CD4-positive, alpha-beta T cell treated with Interleukin-15 for 4 hours (primary cell): ENCODE data around the gene LGI4.
"Not testable (repeated sequence)": the region's sequence is repeated elsewhere in the genome, so short reads cannot be mapped to it uniquely, and the experiment has no call there.

Experiments used
- DNase-seq: peaks from one replicate; pipeline ENCODE4 v3.0.0-alpha.2; 2020; ENCODE audit warnings: low spot score

The LGI4 gene

DNA sequence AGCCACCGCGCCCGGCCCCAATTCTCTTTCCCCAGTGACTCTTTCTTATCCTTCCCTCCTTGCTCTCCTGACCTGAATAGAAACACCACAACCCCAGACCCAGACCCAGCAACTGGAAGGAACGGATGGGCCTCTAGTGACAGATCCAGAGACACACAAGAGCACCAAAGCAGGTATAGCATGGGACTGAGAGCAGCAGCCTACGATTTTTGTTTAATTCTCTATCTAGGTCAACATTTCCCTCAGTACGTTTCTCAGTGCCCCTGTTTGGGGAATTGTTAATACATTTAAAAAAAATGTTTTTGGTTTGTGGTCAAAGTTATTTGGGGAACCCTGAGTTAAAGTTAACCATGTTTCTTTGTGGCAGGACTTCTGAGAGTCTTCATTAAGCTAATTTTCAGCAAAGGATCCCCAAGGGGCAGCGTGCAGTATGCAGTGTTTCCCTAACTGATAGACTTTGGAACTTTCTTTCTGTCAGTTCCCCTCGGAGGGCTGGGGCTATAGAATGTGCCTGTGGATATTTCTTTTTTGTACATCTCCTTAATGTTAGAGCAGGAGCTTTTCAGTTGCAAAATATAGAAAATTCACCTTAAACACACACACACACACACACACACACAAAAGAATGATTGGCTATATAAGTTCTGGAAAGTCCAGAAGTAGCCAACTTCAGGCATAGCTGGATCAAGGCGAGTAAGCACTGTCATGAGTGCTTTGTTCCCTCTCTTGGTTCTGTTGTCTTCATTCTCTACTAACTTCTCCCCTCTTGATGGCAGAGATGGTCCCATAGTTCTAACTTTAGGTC lies 26.0 kb upstream of the LGI4 start:
- DNase-seq = no peak

- no peak for DNase-seq
Observed at GRCh38 chr19:35159606-35160005, 24.7 kb upstream of the LGI4 start.

DNA sequence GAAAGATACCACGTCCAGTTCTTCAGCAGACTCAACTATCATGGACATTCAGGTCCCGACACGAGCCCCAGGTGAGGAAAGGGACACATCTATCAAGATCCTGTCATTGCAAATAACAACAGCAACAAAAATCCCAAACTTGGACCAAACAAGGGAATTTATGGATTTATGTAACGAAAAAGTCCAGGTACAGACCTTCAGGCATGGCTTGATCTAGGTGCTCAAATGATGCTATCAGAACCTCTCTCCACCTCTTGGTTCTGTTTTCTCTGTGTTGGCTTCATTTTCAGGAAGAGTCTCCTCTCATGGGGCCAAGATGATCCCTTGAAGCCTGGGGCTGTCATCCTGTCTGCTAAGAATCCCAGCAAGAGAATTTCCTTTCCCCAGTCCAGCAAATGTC lies 22.6 kb upstream of the LGI4 start:
- no peak for DNase-seq

GRCh38 chr19:35156673-35157014 lies 21.8 kb upstream of the LGI4 start:
- DNase-seq = no peak

DNA sequence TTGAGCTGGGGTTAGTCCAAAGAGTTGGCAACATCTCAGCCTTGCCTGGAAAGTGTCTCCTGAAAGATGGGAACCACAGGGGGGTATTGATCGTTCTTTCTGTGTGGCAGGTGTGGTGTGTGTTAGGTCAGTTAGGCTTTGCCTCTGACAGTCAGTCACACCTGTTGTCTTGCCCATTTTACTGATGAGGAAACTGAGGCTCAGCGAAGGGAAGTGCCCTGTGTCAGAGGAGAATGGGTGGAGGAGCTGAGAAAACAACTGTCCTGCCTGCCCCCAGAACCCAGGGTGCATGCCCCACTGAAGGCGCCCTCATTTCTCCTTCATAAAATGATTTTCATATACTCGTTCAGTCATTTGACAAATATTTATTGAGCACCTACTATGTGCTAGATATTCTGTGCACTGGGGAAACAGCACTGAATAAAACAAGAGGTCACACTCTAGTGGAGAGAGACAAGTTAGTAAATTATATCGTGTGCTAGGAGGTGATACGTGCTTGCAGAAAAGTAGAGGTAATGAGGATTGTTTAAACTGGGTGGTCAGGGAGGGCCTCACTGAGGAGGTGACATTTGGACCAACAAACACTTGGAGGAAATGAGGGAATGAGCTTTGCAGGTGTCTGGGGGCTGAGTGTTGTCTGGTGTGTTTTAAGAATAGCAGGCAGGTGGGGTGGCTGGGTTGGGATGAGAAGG lies 21.3 kb upstream of the LGI4 start:
- DNase-seq = no peak

DNA sequence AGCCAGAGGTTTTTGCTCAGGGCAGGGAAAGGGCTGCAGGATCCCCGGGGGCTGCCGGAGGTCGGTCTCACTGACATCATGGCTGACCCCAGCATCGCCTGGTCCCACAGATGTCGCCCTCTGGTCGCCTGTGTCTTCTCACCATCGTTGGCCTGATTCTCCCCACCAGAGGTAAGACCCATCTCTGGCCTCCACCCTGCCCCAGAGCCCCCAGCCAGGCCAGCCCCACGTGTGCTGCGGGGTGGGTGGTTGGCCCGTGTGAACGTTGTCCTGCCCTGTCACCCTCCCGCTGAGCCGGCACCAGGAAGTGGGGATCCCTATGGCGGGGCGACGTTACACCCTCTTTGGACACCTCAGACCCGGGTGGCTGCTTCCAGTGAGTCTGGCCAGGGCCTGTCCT lies 20.6 kb upstream of the LGI4 start:
- DNase-seq = no peak

DNA sequence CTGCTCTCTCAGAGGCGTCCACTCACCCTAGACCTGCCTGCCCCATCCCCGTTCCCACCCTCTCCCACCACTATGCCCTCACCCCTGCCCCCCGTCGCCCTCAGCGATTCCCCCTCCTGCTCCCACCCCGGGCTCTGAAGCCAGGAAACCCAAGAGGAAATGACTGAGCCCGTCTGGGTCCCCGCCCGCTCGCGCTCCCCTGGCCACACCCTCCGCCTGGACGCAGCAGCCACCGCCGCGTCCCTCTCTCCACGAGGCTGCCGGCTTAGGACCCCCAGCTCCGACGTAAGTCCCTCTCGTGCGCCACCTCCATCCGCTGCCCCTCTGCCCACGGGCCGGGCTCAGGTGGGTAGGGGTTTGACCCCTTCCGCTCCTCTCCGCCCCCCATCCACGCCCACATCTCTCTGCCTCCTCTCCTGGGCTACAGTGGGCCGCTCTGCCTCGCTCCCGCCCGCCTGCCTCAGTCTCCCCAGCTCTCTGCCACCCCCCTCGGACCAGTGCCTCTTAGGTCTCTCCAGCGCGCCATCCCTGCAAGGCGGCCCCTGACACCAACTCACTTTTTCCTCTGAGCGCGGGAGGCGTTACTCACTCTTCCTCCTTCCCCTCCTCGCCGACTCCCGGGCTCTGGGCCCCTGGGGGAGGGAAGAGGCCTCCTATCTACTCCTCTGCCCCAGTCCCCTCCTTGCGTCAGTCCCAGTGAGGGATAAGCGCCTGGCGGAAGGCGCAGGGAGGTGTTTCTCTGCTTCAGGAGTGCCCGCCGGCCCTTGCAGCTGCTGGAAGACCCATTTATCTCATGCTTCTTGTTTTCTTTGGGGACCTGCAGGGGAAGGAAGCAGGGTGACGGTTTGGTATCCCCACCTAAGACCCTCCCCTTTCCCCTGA lies 19.9 kb upstream of the LGI4 start, which contains the start of gene FXYD5:
Gene FXYD5, plus strand, starts transcription at position 211 of the 882 bp plus-strand sequence. CDS start 816 bp downstream, outside the sequence.
- peak; percentile 70 for DNase-seq

DNA sequence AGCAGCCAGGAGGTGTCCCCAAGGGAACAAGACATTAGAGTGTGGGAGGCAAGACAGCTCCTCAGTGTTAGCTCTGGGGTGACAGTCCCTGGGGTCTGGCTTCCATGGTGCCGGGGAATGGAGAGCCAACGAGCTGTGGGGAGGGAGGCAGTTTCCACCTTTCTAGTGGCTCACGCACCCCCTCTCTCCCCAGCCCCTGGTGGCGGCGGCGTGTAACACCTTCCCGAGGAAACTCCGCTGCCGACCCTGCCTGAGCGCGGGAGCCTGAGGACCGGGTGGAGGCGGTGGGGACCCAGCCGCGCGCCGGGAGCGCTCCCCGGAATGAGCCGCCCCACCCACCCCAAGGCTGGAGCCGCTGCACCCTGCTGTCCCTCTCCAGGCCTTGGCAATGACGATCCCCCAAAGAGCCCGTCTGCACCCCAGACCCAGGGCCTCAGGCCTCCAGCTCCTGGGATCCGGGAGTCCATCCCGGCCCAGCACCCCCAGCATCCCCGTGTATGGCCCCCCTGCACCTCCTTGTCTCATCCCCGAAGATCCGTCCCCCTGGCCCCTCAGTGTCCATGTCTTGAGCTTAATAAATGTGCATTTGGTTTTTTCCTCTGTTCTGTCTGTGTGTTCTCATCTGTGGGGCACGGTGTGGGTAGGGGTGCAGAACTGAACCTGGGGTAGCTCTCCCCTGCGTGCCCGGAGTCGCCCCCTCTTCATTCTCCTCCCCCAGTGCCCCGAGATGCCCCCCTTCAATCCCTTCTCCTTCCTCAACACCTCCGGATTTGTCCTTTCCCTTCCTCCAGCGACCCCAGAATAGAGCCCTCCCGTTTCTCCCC lies 19.1 kb upstream of the LGI4 start:
- DNase-seq = peak; percentile 76

GRCh38 chr19:35153129-35153522 lies 18.3 kb upstream of the LGI4 start:
- not testable (repeated sequence) for DNase-seq

GRCh38 chr19:35151273-35152065 lies 16.6 kb upstream of the LGI4 start:
- DNase-seq = no peak

DNA sequence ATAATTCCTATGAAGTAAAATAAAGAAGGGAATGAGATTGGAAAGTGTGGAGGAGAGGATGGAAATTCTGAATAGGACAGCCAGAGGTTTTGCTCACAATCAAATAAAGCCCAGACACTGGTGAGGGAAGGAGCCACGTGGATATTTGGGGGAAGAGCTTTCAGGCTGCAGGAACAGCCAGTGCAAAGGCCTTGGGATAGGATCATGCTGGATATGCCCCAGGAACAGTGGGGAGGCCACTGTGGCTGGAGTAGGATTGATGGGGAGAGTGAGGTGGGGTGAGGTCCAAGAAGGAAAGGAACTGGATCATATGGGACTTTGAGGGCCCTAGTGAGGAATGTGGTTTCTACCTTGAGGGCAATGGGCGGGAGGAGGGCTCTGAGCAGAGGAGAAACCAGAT lies 15.6 kb upstream of the LGI4 start:
- no peak for DNase-seq

- no peak for DNase-seq
Observed at GRCh38 chr19:35149463-35149862, 14.6 kb upstream of the LGI4 start.

GRCh38 chr19:35146746-35147459 lies 12.0 kb upstream of the LGI4 start:
- no peak for DNase-seq

- peak; percentile 66 for DNase-seq
Observed at GRCh38 chr19:35144600-35145436, 10.0 kb upstream of the LGI4 start.

- DNase-seq = no peak
Observed at GRCh38 chr19:35144259-35144599, 9.4 kb upstream of the LGI4 start.

GRCh38 chr19:35143818-35144217 lies 9.0 kb upstream of the LGI4 start:
- DNase-seq = no peak

DNA sequence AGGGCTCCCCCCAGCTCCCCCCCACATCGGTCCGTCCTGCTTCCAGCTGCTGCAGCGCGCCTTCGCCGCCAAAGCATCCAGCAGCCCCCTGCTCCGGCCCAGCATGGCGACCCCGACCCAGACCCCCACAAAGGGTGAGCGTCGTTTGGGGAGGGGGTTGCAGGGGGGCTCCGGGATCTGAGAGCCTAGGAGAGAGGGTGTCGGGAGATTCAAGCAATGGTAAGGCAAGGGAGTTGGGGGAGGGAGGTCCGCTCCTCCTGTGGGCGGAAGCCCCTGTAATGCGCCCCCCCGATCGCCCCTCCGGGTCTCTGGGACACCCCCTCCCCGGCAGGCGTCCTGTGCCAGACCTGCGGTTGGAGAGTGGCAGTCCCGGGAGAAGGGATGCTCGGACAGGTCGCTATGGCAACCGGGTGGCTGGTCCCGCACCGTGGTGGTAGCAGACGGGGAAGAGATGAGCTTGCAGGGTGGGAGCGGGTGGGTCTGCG lies 8.4 kb upstream of the LGI4 start, which contains the start of gene FXYD7:
Gene FXYD7, plus strand, starts transcription at position 25 of the 485 bp plus-strand sequence. Its CDS starts 79 bp downstream, at position 104.
- DNase-seq = no peak

GRCh38 chr19:35142606-35143230 lies 7.9 kb upstream of the LGI4 start:
- peak; percentile 83 for DNase-seq
